Progenitor cell of endocrine pancreas (in vitro differentiated cells): ENCODE data around the gene DDX5. TPM values are rescaled to one million over a fixed set of nuclear protein-coding genes. Genes with fewer than 3 reads are reported as not detected.

Experiments
- DNase-seq: peaks from one replicate; pipeline ENCODE4 v3.0.0; 2021; ENCODE audit warnings: low spot score; ENCODE audit not compliant: unreplicated experiment
- H3K27ac Mint-ChIP-seq: 2 replicates; pipeline ENCODE4 v1.8.0; 2021; ENCODE audit warnings: mild to moderate bottlenecking, moderate library complexity, mixed read lengths
- H3K27me3 Mint-ChIP-seq: 2 replicates; pipeline ENCODE4 v1.8.0; 2021; ENCODE audit warnings: mixed read lengths
- H3K36me3 Mint-ChIP-seq: 2 replicates; pipeline ENCODE4 v1.8.0; 2022; ENCODE audit warnings: mixed read lengths; ENCODE audit not compliant: insufficient read depth
- H3K4me1 Mint-ChIP-seq: 2 replicates; pipeline ENCODE4 v1.8.0; 2021; ENCODE audit warnings: low read depth, mixed read lengths
- H3K4me3 Mint-ChIP-seq: 2 replicates; pipeline ENCODE4 v1.8.0; 2021; ENCODE audit warnings: low read depth, mild to moderate bottlenecking, moderate library complexity, mixed read lengths
- H3K9me3 Mint-ChIP-seq: 2 replicates; pipeline ENCODE4 v1.8.0; 2021; ENCODE audit warnings: low read depth, mixed read lengths
- CTCF ChIP-seq: fragments of 200-600 bp; sonication (generic); IDR thresholded peaks from one replicate; pipeline ENCODE4 v1.5.0; 2021; ENCODE audit warnings: antibody characterized with exemption, mild to moderate bottlenecking; ENCODE audit not compliant: unreplicated experiment
- total RNA-seq: library from RNA; stranded (reverse); gene quantifications from 2 replicates; pipeline ENCODE4 v1.2.1, GENCODE V29; 2021

The DDX5 gene
- total RNA-seq, 1 donor from 2014 or later = 925 TPM

- DNase-seq = no peak
- H3K4me3 Mint-ChIP-seq = no peak overlapping the region
- no peak for TF ChIP-seq CTCF
- H3K9me3 Mint-ChIP-seq = no peaks in the 10 kb centered on the region
- H3K4me1 Mint-ChIP-seq = peaks cover 49% of the 10 kb centered on the region
- H3K36me3 Mint-ChIP-seq = peaks cover 57% of the 10 kb centered on the region
- H3K27ac Mint-ChIP-seq = peak overlapping the region; percentile 82
- H3K27me3 Mint-ChIP-seq = no peaks in the 10 kb centered on the region
Observed at GRCh38 chr17:64499805-64500486, 6.1 kb downstream of the DDX5 start.

DNA sequence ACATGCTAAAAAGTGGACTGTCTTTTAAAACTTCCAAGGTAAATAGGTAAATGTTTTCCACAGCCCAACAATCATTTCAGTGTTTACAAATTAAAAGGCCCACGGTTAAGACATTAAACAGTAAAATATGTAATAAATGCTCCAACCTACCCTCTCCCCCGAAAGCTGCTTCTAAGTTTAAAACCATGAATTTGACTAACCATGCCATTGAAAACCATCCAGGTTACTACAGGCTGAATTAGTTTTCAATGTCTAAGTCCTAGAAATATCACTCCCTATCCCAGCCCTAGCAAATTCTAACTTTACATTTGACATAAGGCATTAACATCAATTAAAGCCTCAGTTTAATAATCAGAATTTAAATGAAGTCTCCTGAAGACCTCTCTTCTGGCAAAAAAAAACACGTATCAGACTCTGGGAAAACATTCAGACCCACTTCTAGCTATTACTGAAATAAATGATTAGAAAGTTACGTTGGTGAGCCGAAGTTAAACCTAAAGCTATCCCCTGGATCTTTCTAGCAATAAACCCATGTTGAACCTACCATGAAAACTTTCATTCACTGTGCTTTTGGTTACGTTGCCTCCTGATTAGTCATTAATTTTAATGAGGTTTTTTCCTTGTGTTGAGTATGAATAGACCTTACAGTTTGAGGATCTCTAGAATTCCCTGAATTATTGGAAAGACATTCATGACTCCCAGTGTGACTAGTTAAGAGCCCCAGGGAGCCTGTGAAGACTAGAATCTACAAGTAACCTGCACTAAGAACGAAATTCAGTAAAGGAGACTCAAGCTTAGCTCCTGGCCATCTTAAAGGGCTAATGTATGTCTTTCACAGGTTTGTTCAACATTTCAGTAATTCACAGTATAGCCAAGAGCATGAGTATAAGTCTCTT lies 7.5 kb downstream of the DDX5 start:
- H3K4me1 Mint-ChIP-seq = peaks cover 45% of the 10 kb centered on the region
- peak overlapping the region; percentile 13 for H3K4me3 Mint-ChIP-seq
- DNase-seq = no peak
- H3K27ac Mint-ChIP-seq = peak overlapping the region; percentile 96
- H3K27me3 Mint-ChIP-seq = no peaks in the 10 kb centered on the region
- peaks cover 47% of the 10 kb centered on the region for H3K36me3 Mint-ChIP-seq
- no peaks in the 10 kb centered on the region for H3K9me3 Mint-ChIP-seq
- no peak for TF ChIP-seq CTCF

DNA sequence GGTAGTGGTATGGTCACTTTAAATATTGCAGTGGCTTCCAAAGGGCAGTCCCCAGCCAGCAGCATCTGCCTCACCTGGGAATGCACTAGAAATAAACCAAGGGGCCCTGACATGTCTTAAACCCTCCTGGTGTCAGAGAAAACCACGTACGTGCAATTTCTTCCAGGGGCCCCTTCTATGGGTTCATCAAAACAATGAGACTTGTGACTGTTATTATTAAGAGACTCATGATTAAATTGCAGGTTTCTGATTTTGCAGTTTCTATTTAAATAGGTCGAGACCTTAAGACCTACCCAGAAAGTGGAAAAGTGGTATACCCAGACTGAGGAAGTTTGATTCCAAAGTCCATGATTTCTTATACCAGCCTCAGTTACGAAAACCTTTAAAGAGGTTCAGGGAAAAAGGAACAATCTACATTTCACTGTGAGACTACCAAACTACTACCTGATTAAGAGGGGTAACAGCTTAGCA lies 8.5 kb downstream of the DDX5 start:
- Mint-ChIP-seq H3K27ac (peak overlapping the region; percentile 96), H3K36me3 (peaks cover 43% of the 10 kb centered on the region), H3K27me3 (no peaks in the 10 kb centered on the region), H3K4me1 (peaks cover 41% of the 10 kb centered on the region), H3K9me3 (no peaks in the 10 kb centered on the region), H3K4me3 (peak overlapping the region; percentile 94)
- DNase-seq = no peak
- no peak for TF ChIP-seq CTCF

GRCh38 chr17:64496786-64497564 lies 9.1 kb downstream of the DDX5 start, which contains the start of gene POLG2:
Gene POLG2 (minus strand): TSS chr17:64497054. CDS start chr17:64496968, 86 bp downstream.
- H3K4me3 Mint-ChIP-seq = peak within 1 kb of the TSS; percentile 94
- H3K36me3 Mint-ChIP-seq = peaks cover 40% of the 10 kb centered on the region
- H3K27ac Mint-ChIP-seq = peak within 1 kb of the TSS; percentile 96

More at GRCh38 chr17:64496786-64497564, 9.1 kb downstream of the DDX5 start, which contains the start of gene POLG2:
- H3K27me3 Mint-ChIP-seq = no peaks in the 10 kb centered on the region
- H3K9me3 Mint-ChIP-seq = no peaks in the 10 kb centered on the region
- DNase-seq = peak; percentile 85
- peak; percentile 63 for TF ChIP-seq CTCF
- peaks cover 37% of the 10 kb centered on the region for H3K4me1 Mint-ChIP-seq
